NB4 (cell line): ENCODE results near the gene MINDY4.

ENCODE experiments used
- DNase-seq: peaks from one replicate; pipeline ENCODE4 v3.0.0; 2010; ENCODE audit warnings: low read depth
- H3K4me3 ChIP-seq: one replicate; pipeline ENCODE4 v1.5.1; 2011; ENCODE audit warnings: mild to moderate bottlenecking, low read depth, low read length, moderate library complexity
- MYC ChIP-seq: IDR thresholded peaks from 2 replicates; pipeline ENCODE4 v1.6.1; 2011; ENCODE audit warnings: low read depth, low read length
- POLR2A ChIP-seq: IDR thresholded peaks from 2 replicates; pipeline ENCODE4 v1.6.1; 2011; ENCODE audit warnings: mild to moderate bottlenecking; ENCODE audit not compliant: insufficient read length; ENCODE audit errors: extremely low read depth
- TF ChIP-seq, protein P1 (sequence below): IDR thresholded peaks from 2 replicates; pipeline ENCODE4 v1.6.1; 2011; ENCODE audit warnings: low read depth, low read length
- TF ChIP-seq, protein P2 (sequence below): IDR thresholded peaks from one replicate; pipeline ENCODE4 v1.5.1; 2012; ENCODE audit warnings: low read depth, low read length

The MINDY4 gene

GRCh38 chr7:30893357-30893756 lies 122.1 kb downstream of the MINDY4 start:
- TF ChIP-seq POLR2A = no peak
- no peak for DNase-seq
- H3K4me3 ChIP-seq = no peak overlapping the region

DNA sequence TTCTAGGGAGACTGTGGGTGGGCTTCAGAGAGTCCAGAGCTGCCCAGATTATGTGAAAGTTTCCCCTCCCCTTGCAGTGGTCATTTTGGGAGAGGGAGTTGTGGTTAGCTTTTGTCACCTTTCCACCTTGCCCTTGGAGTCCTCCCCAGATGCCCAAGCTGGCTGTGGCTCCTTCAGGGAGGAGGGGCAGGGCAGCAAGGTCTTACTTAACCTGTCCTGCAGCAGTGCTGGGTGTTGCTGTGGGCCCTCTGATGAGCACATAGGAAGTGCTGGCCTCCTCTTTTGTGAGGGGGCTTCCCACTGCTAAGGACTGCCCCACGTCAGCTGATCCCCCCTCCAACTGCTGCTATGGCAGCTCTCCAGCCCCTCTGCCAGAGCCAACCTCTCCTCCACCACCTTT lies 122.8 kb downstream of the MINDY4 start:
- no peak for TF ChIP-seq POLR2A
- TF ChIP-seq MYC = no peak
- TF ChIP-seq, protein P1, sequence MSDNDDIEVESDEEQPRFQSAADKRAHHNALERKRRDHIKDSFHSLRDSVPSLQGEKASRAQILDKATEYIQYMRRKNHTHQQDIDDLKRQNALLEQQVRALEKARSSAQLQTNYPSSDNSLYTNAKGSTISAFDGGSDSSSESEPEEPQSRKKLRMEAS = no peak
- TF ChIP-seq, protein P2, sequence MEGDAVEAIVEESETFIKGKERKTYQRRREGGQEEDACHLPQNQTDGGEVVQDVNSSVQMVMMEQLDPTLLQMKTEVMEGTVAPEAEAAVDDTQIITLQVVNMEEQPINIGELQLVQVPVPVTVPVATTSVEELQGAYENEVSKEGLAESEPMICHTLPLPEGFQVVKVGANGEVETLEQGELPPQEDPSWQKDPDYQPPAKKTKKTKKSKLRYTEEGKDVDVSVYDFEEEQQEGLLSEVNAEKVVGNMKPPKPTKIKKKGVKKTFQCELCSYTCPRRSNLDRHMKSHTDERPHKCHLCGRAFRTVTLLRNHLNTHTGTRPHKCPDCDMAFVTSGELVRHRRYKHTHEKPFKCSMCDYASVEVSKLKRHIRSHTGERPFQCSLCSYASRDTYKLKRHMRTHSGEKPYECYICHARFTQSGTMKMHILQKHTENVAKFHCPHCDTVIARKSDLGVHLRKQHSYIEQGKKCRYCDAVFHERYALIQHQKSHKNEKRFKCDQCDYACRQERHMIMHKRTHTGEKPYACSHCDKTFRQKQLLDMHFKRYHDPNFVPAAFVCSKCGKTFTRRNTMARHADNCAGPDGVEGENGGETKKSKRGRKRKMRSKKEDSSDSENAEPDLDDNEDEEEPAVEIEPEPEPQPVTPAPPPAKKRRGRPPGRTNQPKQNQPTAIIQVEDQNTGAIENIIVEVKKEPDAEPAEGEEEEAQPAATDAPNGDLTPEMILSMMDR = no peak
- no peak overlapping the region for H3K4me3 ChIP-seq
- no peak for DNase-seq

DNA sequence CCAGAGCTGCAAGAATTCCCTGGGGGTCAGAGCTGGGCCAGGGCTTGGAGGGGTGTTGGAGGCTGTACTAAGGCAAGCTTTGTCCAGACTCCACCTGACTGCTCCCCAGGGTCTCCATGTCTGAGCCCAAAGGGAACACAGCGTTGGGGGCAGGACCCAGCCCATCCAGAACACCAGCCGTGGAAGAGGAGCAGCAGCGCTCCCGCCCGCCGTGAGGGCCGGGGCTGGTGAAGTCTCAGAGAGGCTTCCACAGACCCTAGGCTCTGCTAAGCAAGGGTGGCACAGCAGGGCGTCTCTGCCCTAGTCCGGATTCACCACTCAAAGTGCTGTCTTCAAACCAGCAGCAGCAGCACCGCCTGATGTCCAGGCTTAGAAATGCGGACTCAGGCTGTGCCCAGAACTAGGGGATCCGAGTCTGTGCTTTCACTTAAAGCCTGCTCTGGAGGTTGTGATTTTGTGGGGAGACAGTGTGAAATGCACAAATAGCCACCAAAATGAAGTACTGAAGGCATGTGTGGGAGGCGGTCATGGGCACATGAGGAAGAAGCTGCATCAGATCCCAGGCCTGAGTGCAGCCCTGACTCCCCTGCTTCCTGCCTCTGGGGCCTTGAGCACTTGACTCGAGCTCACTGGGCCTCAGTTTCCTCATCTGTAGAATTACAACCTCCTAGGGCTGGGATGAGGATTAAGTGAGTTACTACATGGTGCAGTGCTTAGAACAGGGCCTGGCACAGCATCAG lies 123.8 kb downstream of the MINDY4 start:
- DNase-seq = peak; percentile 47
- no peak overlapping the region for H3K4me3 ChIP-seq
- TF ChIP-seq, protein P1 = no peak
- TF ChIP-seq POLR2A = no peak
- TF ChIP-seq, protein P2 = no peak
- no peak for TF ChIP-seq MYC

DNA sequence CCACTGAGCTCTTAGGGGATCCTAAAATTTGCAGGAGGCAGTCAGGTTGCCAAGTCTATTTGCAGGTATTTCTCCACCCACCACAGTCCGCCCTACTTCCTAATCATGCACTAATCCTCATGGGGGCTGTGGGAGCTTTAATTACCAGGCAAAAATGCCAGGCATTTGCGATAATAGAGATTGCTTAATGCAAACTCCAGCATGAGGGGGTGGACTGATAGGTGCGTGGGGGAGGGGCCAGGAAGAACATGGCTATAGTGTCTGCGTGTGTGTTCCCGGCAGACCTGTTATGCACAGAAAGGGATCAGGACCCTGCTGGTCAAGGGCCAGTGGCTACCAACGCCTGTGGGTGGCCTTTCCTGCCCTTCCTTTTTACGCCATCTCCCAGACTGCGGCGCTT lies 124.8 kb downstream of the MINDY4 start:
- no peak for DNase-seq
- H3K4me3 ChIP-seq = no peak overlapping the region

DNA sequence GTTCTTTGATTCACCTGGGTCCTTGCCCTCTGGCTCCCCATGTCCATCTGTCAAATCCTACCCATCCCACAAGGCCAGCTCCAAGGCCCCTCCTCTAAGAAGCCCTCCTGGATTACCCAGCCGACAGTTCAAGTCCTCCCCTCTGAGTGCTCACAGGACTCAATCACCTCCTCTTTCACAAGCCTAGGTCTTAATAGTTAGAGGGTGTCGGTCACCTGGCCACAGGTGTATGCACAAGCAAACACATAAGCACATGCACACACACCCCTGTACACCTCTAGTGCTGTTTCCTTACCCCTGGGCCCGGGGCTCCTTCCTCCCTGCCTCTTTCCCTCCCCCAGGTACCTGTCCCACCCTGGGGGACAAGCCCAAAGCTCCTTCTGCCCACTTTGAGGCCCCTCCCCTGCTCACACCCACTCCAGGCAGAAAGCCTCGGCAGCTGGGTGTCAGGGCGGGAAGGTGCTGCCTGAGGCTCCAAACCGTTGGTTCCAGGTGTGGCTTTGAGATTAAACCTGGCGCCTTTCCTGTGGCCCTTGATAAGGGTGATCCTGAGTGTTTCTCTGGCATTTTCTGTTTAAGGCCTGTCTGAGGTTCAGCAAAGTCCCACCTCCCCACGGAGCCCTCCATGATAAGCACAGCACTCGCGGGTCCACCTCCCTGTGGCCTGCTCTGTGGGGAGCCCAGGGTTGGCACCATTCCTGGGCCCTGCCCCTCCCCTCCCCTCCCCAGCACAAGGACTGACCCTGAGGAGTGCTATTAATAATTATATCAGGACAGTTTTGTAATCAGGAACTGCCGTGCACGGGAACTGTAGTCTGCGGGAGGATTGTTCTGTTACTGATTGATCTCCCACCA lies 125.8 kb downstream of the MINDY4 start:
- TF ChIP-seq, protein P2 = no peak
- TF ChIP-seq MYC (no peak), POLR2A (no peak)
- TF ChIP-seq, protein P1 = no peak
- DNase-seq = no peak
- H3K4me3 ChIP-seq = no peak overlapping the region

More for the DNA sequence above, 124.8 kb downstream of the MINDY4 start:
- TF ChIP-seq, protein P2 = no peak
- TF ChIP-seq POLR2A = no peak

DNA sequence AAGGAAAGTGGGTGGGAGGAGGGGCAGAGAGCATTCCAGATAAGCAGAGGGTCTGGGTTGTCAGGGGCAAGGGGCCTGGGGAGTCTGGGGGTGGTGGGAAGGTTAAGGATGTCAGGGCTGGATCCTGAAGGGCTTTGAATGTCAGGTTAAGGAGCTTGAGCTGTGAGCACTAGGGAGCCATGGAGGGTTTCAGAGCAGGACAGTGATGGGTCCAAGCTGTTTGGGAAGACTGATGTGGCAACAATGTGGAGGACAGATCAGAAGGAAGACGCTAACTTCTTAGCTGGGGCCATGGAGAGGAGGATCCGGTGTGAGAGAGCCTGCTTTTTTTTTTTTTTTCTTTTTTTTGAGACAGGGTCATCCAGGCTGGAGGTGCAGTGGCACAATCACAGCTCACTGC lies 126.6 kb downstream of the MINDY4 start:
- no peak for DNase-seq
- H3K4me3 ChIP-seq = no peak overlapping the region
- TF ChIP-seq, protein P2 = no peak
- TF ChIP-seq MYC = no peak
- TF ChIP-seq POLR2A = no peak
- TF ChIP-seq, protein P1 = no peak
